NCI-H446 treated with DMSO at 0.1 percent for 48 hours (cell line): Measurements from ENCODE around the gene COPZ2.

Experiments used
- DNase-seq: peaks from one replicate; lab custom pipeline; 2025; lab: John Stamatoyannopoulos, UW

The COPZ2 gene

GRCh38 chr17:47986520-47986919 is 51.1 kb downstream of the COPZ2 start:
- DNase-seq: no peak

GRCh38 chr17:47983492-47984223 is 53.9 kb downstream of the COPZ2 start:
- no peak for DNase-seq

- DNase-seq: no peak
Observed at GRCh38 chr17:47982645-47983390, 54.8 kb downstream of the COPZ2 start.

- no peak for DNase-seq
Observed at GRCh38 chr17:47982091-47982617, 55.4 kb downstream of the COPZ2 start.

GRCh38 chr17:47981462-47981861 is 56.1 kb downstream of the COPZ2 start:
- DNase-seq: no peak

- DNase-seq: peak; percentile 79
Observed at GRCh38 chr17:47980541-47980940, 57.1 kb downstream of the COPZ2 start.

GRCh38 chr17:47978324-47978723 is 59.3 kb downstream of the COPZ2 start:
- DNase-seq: peak; percentile 1
